HL-60 (cell line): ENCODE measurements around the gene NR5A1.

Source experiments
- DNase-seq, 2 experiments: peaks; one replicate each; pipeline ENCODE4 v3.0.0-alpha.2; 2010 to 2020; ENCODE audit warnings: low read depth in 1 of 2, low spot score in 1 of 2
- H3K27ac ChIP-seq: fragments of 250-450 bp; sonication (Bioruptor Pico); replicated peaks from 2 replicates; pipeline ENCODE4 v1.5.1; 2020; ENCODE audit warnings: mild to moderate bottlenecking, moderate library complexity
- H3K27me3 ChIP-seq: fragments of 250-450 bp; sonication (Bioruptor Pico); 2 replicates; pipeline ENCODE4 v1.5.1; 2021; ENCODE audit warnings: mild to moderate bottlenecking, moderate library complexity; ENCODE audit not compliant: insufficient read depth, poor library complexity, severe bottlenecking
- H3K4me3 ChIP-seq: replicated peaks from 2 replicates; pipeline ENCODE4 v1.5.1; 2011; ENCODE audit warnings: mild to moderate bottlenecking, control low read depth, low read length; ENCODE audit not compliant: insufficient read depth
- GABPA ChIP-seq: IDR thresholded peaks from 2 replicates; pipeline ENCODE4 v1.6.1; 2012; ENCODE audit warnings: low read depth
- POLR2AphosphoS5 ChIP-seq: IDR thresholded peaks from 2 replicates; pipeline ENCODE4 v1.6.1; 2012; ENCODE audit warnings: low read depth
- REST ChIP-seq: IDR thresholded peaks from 2 replicates; pipeline ENCODE4 v1.6.1; 2012; ENCODE audit warnings: low read depth; ENCODE audit not compliant: insufficient replicate concordance
- SPI1 ChIP-seq: IDR thresholded peaks from 2 replicates; pipeline ENCODE4 v1.6.1; 2012; ENCODE audit warnings: low read depth, mild to moderate bottlenecking, borderline replicate concordance
- TF ChIP-seq, protein P1 (sequence below): IDR thresholded peaks from one replicate; pipeline ENCODE4 v1.5.1; 2011; ENCODE audit warnings: low read length, control low read depth, inconsistent platforms; ENCODE audit not compliant: insufficient read depth

The NR5A1 gene

GRCh38 chr9:124510650-124511425 is 3.6 kb upstream of the NR5A1 start:
- no peak overlapping the region for H3K4me3 ChIP-seq
- peaks cover 2% of the 10 kb centered on the region for H3K27me3 ChIP-seq
- no peak for TF ChIP-seq GABPA
- TF ChIP-seq REST: no peak
- no peak for DNase-seq
- H3K27ac ChIP-seq: no peak overlapping the region

DNA sequence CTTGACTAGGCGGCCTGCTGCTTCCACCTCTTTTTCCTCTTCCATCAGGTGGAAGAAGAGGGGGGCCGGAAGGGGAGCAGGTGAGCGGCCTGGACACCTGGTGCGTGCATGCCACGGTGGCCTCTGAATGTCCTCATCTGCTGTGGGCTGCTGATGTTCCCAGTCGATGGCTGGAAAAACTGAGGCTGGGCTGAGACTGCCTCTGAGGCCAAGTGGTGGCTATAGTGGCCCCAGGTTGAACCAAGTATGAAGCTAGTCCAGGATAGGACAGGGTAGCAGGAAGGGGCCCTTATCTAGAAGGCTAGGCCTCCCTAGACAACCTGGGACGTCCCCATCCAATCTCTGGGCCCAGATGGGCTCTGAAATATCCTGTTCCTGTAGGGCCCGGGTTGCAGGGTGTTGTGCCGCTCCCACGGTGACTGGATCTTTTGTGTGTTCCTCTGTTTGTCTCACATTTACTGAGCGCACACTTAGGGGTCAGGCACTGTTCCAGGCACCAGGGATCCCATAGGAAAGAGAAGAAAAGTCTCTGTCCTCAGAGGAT is 753 bp upstream of the NR5A1 start:
- H3K27me3 ChIP-seq: peaks cover 21% of the 10 kb centered on the region
- no peak for TF ChIP-seq GABPA
- TF ChIP-seq, protein P1, sequence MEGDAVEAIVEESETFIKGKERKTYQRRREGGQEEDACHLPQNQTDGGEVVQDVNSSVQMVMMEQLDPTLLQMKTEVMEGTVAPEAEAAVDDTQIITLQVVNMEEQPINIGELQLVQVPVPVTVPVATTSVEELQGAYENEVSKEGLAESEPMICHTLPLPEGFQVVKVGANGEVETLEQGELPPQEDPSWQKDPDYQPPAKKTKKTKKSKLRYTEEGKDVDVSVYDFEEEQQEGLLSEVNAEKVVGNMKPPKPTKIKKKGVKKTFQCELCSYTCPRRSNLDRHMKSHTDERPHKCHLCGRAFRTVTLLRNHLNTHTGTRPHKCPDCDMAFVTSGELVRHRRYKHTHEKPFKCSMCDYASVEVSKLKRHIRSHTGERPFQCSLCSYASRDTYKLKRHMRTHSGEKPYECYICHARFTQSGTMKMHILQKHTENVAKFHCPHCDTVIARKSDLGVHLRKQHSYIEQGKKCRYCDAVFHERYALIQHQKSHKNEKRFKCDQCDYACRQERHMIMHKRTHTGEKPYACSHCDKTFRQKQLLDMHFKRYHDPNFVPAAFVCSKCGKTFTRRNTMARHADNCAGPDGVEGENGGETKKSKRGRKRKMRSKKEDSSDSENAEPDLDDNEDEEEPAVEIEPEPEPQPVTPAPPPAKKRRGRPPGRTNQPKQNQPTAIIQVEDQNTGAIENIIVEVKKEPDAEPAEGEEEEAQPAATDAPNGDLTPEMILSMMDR: no peak
- DNase-seq: no peak

DNA sequence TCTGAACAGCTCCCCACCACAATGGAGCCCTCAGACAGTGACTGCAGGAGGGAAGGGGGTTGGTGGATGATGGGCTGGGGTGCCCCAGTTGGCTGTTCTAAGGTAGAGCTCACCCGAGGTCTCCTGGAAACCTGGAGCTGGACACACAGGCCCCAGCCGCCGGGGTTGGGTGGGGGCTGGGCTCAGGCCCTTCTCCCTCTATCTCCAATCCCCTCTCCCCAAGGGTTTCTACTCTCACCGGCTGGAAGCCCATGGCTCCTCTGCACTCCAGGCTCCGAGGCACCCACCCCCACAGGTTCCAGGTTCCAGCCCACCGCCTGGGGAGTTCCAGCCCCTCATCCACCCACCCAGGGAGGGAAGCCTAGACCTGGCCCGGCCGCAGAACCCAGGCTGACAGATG is 766 bp downstream of the NR5A1 start:
- TF ChIP-seq GABPA (no peak), REST (no peak), POLR2AphosphoS5 (no peak), SPI1 (no peak)
- TF ChIP-seq, protein P1: no peak
- Histone ChIP-seq H3K27me3 (peaks cover 28% of the 10 kb centered on the region), H3K27ac (no peak overlapping the region), H3K4me3 (no peak overlapping the region)
- DNase-seq: no peak

More for the DNA sequence above, 753 bp upstream of the NR5A1 start:
- Histone ChIP-seq H3K4me3 (no peak overlapping the region), H3K27ac (no peak overlapping the region)

GRCh38 chr9:124505901-124506346 is 1.3 kb downstream of the NR5A1 start:
- TF ChIP-seq GABPA: no peak
- no peak for TF ChIP-seq REST
- no peak for TF ChIP-seq SPI1
- no peak for TF ChIP-seq POLR2AphosphoS5
- TF ChIP-seq, protein P1: no peak
- no peak overlapping the region for H3K27ac ChIP-seq
- peaks cover 31% of the 10 kb centered on the region for H3K27me3 ChIP-seq
- no peak for DNase-seq
- no peak overlapping the region for H3K4me3 ChIP-seq
